H9 (cell line): Measurements from ENCODE around the gene ABR. TPM values are rescaled to one million over a fixed set of nuclear protein-coding genes. Genes with fewer than 3 reads are reported as not detected.

ENCODE experiments used
- DNase-seq: peaks from one replicate; pipeline ENCODE4 v3.0.0-alpha.2; 2017
- H2AFZ ChIP-seq: one replicate; pipeline ENCODE4 v1.6.1; 2013; ENCODE audit warnings: mild to moderate bottlenecking, low read length, control low read depth, moderate library complexity
- H2AK5ac ChIP-seq: 2 replicates; pipeline ENCODE4 v1.6.1; 2013; ENCODE audit warnings: low read length, control low read depth, mixed read lengths; ENCODE audit not compliant: insufficient read length
- H2BK120ac ChIP-seq: one replicate; pipeline ENCODE4 v1.6.1; 2013; ENCODE audit warnings: low read depth, mild to moderate bottlenecking, low read length, control low read depth, inconsistent platforms; ENCODE audit not compliant: poor library complexity, severe bottlenecking
- H2BK12ac ChIP-seq: 2 replicates; pipeline ENCODE4 v1.6.1; 2013; ENCODE audit warnings: low read length, control low read depth, mixed read lengths, low read depth; ENCODE audit not compliant: insufficient read length
- H2BK15ac ChIP-seq: 2 replicates; pipeline ENCODE4 v1.6.1; 2013; ENCODE audit warnings: low read depth, low read length, control low read depth
- H2BK20ac ChIP-seq: one replicate; pipeline ENCODE4 v1.6.1; 2013; ENCODE audit warnings: low read depth, mild to moderate bottlenecking, low read length, control low read depth, inconsistent platforms; ENCODE audit not compliant: poor library complexity, severe bottlenecking
- H2BK5ac ChIP-seq: 2 replicates; pipeline ENCODE4 v1.6.1; 2013; ENCODE audit warnings: low read length, control low read depth, mixed read lengths; ENCODE audit not compliant: insufficient read length
- H3K14ac ChIP-seq: 2 replicates; pipeline ENCODE4 v1.6.1; 2013; ENCODE audit warnings: low read length, control low read depth; ENCODE audit not compliant: insufficient read depth
- H3K18ac ChIP-seq: 2 replicates; pipeline ENCODE4 v1.6.1; 2013; ENCODE audit warnings: low read depth, mild to moderate bottlenecking, mixed read lengths, low read length, control low read depth; ENCODE audit not compliant: insufficient read length
- H3K23ac ChIP-seq: 2 replicates; pipeline ENCODE4 v1.6.1; 2013; ENCODE audit warnings: low read length, control low read depth, mixed read lengths, low read depth; ENCODE audit not compliant: insufficient read length
- H3K23me2 ChIP-seq: 2 replicates; pipeline ENCODE4 v1.6.1; 2013; ENCODE audit warnings: low read depth, mild to moderate bottlenecking, mixed read lengths, low read length, control low read depth; ENCODE audit not compliant: insufficient read length, poor library complexity, severe bottlenecking
- H3K27ac ChIP-seq: 2 replicates; pipeline ENCODE4 v1.5.1; 2013; ENCODE audit warnings: low read length, control low read depth, mixed read lengths, low read depth; ENCODE audit not compliant: insufficient read length
- H3K27me3 ChIP-seq: 2 replicates; pipeline ENCODE4 v1.6.1; 2013; ENCODE audit warnings: low read length, control low read depth, inconsistent platforms; ENCODE audit not compliant: insufficient read depth
- H3K4ac ChIP-seq: 2 replicates; pipeline ENCODE4 v1.6.1; 2013; ENCODE audit warnings: low read depth, mild to moderate bottlenecking, control low read depth, inconsistent platforms, low read length, moderate library complexity
- H3K4me1 ChIP-seq: 2 replicates; pipeline ENCODE4 v1.6.1; 2013; ENCODE audit warnings: low read length, control low read depth, inconsistent platforms; ENCODE audit not compliant: insufficient read depth
- H3K4me2 ChIP-seq: 2 replicates; pipeline ENCODE4 v1.6.1; 2013; ENCODE audit warnings: low read length, control low read depth, mixed read lengths; ENCODE audit not compliant: insufficient read length, insufficient read depth
- H3K56ac ChIP-seq: 2 replicates; pipeline ENCODE4 v1.6.1; 2013; ENCODE audit warnings: low read depth, mild to moderate bottlenecking, mixed read lengths, low read length, control low read depth; ENCODE audit not compliant: insufficient read length
- H3K79me1 ChIP-seq: 2 replicates; pipeline ENCODE4 v1.6.1; 2013; ENCODE audit warnings: low read depth, mild to moderate bottlenecking, moderate library complexity, low read length, control low read depth, inconsistent platforms; ENCODE audit not compliant: insufficient read depth, poor library complexity, severe bottlenecking
- H3K79me2 ChIP-seq: 2 replicates; pipeline ENCODE4 v1.6.1; 2013; ENCODE audit warnings: low read length, control low read depth, inconsistent platforms; ENCODE audit not compliant: insufficient read depth
- H3K9ac ChIP-seq: 2 replicates; pipeline ENCODE4 v1.6.1; 2013; ENCODE audit warnings: low read length, control low read depth, mixed read lengths; ENCODE audit not compliant: insufficient read length; ENCODE audit errors: extremely low read depth
- H3K9me3 ChIP-seq: one replicate; pipeline ENCODE4 v1.6.1; 2013; ENCODE audit warnings: low read depth, low read length, inconsistent platforms; ENCODE audit not compliant: control insufficient read depth
- H3T11ph ChIP-seq: one replicate; pipeline ENCODE4 v1.6.1; 2013; ENCODE audit warnings: mild to moderate bottlenecking, low read length, control low read depth, inconsistent platforms
- H4K20me1 ChIP-seq: one replicate; pipeline ENCODE4 v1.6.1; 2013; ENCODE audit not compliant: control insufficient read depth, insufficient read length, insufficient read depth
- H4K5ac ChIP-seq: 2 replicates; pipeline ENCODE4 v1.6.1; 2013; ENCODE audit warnings: low read depth, mild to moderate bottlenecking, mixed read lengths, low read length, control low read depth; ENCODE audit not compliant: insufficient read length
- H4K8ac ChIP-seq: replicated peaks from 2 replicates; pipeline ENCODE4 v1.6.1; 2013; ENCODE audit warnings: low read length, control low read depth, mixed read lengths, low read depth; ENCODE audit not compliant: insufficient read length
- H4K91ac ChIP-seq: 2 replicates; pipeline ENCODE4 v1.6.1; 2013; ENCODE audit warnings: low read depth, mild to moderate bottlenecking, moderate library complexity, mixed read lengths, low read length, control low read depth; ENCODE audit not compliant: insufficient read length
- H3K27ac Mint-ChIP-seq, 3 experiments: 2 replicates in 2 of 3; 3 replicates in 1 of 3; pipeline ENCODE4 v1.8.0; 2020 to 2021; ENCODE audit warnings: mixed read lengths in 3 of 3, mild to moderate bottlenecking in 1 of 3, moderate library complexity in 1 of 3
- H3K27me3 Mint-ChIP-seq: 2 replicates; pipeline ENCODE4 v1.8.0; 2021; ENCODE audit warnings: low read depth, mild to moderate bottlenecking, moderate library complexity, mixed read lengths
- H3K36me3 Mint-ChIP-seq, 3 experiments: 2 replicates in 2 of 3; 3 replicates in 1 of 3; pipeline ENCODE4 v1.8.0; 2020 to 2021; ENCODE audit warnings: low read depth in 3 of 3, mixed read lengths in 3 of 3; ENCODE audit not compliant: insufficient read depth in 1 of 3
- H3K4me1 Mint-ChIP-seq, 2 experiments: 2 replicates each; pipeline ENCODE4 v1.8.0; 2020; ENCODE audit warnings: mixed read lengths in 2 of 2
- H3K4me3 Mint-ChIP-seq, 2 experiments: 2 replicates in 1 of 2; 3 replicates in 1 of 2; pipeline ENCODE4 v1.8.0; 2020 to 2021; ENCODE audit warnings: mild to moderate bottlenecking in 2 of 2, mixed read lengths in 2 of 2, moderate library complexity in 1 of 2
- H3K9me3 Mint-ChIP-seq, 2 experiments: 2 replicates in 1 of 2; 3 replicates in 1 of 2; pipeline ENCODE4 v1.8.0; 2020; ENCODE audit warnings: mild to moderate bottlenecking in 2 of 2, mixed read lengths in 2 of 2, moderate library complexity in 1 of 2
- WGBS: extraction: QIAGEN DNeasy Blood & Tissue Kit; methylation state at CpG from one replicate; pipeline ENCODE4 v1.1.7; 2013; ENCODE audit warnings: missing lambda C conversion rate, low lambda C conversion rate, mixed read lengths; ENCODE audit not compliant: insufficient read length; ENCODE audit errors: extremely low coverage; 5-methylcytosine and 5-hydroxymethylcytosine counted together
- total RNA-seq: library from RNA; stranded (reverse); gene quantifications from 2 replicates; pipeline ENCODE4 v1.2.1, GENCODE V29; 2021
- TF ChIP-seq, protein P1 (sequence below): fragments of 200-600 bp; sonication (generic); conservative IDR thresholded peaks from 3 replicates; pipeline ENCODE4 v1.8.0; 2021; ENCODE audit warnings: antibody characterized with exemption, mild to moderate bottlenecking

ABR gene
- total RNA-seq, 1 experiment from 2014 or later: 34.7 TPM

DNA sequence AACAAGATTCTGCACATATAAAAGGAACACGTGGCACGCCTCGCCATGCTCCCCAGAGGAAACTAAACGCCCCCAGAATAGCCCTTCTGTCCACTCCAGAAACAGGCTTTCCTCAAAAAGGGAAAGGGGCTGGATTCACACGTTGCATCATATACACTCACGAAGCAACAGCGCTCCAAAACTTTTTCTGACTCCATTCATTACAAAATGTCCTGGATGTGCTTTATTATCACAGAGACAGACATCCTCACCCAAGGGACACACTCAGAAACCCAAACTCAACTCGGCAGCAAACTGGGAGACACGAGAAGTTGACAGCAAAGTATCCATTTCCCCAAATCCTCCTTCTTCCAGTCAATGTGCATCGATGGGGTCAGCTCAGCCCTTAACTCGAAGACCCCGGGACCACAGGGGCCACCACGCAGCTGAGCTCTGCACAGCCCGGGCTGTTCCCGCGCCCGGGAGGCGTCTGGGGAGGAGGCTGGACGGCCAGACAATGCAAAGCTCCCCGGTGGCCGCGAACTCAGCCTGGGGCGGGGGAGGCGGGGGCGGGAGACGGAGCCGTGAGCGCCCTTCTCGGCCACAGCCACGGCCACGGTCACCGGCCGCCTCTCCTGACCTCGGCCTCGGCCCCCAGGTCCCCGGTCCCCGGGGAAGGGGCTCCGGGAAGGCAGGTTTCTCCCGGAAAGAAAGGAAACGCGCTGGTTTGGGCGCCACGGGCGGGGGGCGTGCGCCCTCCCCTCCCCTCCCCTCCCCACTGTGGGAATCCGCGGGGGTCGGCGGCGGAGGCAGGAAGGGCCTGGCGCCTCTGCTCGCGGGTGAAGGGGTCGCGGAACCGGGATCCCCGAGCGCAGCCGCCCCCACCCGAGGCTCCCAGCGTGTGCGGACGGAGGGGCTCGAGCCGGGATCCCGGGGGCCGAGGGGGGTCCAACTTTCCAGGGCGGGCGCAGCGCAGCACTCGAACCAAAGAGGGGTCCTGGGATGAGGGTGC lies 201.4 kb downstream of the ABR start:
- H3K79me1 ChIP-seq: no peaks in the 10 kb centered on the region
- no peak overlapping the region for H3K4ac ChIP-seq
- no peaks in the 10 kb centered on the region for H3K9me3 ChIP-seq
- Mint-ChIP-seq H3K27me3 (no peaks in the 10 kb centered on the region), H3K4me1 (peaks cover 41 to 42% of the 10 kb centered on the region in 2 experiments), H3K9me3 (no peaks in the 10 kb centered on the region; a peak in 1 of 5 replicates), H3K27ac (peak overlapping the region; percentile 41 to 50 (median 47); a peak in 4 of 7 replicates), H3K36me3 (peaks cover 4 to 6% (median 5%) of the 10 kb centered on the region in 3 experiments; a peak in 6 of 7 replicates), H3K4me3 (peak overlapping the region; percentile 79 to 93)
- H3K23ac ChIP-seq: no peak overlapping the region
- no peak overlapping the region for H2BK5ac ChIP-seq
- WGBS: no CpG with 5 or more reads among the region's 72 CpGs
- H3K9ac ChIP-seq: peak overlapping the region; percentile 73
- no peak overlapping the region for H2BK20ac ChIP-seq
- H4K5ac ChIP-seq: no peak overlapping the region
- no peaks in the 10 kb centered on the region for H4K20me1 ChIP-seq
- no peak overlapping the region for H2BK12ac ChIP-seq
- peaks cover 11% of the 10 kb centered on the region for H3K4me1 ChIP-seq
- peak overlapping the region; percentile 53 for H3K18ac ChIP-seq
- H4K91ac ChIP-seq: no peak overlapping the region
- H2BK15ac ChIP-seq: no peak overlapping the region
- no peak overlapping the region for H2AFZ ChIP-seq
- H3K4me2 ChIP-seq: peak overlapping the region; percentile 83
- H3K27ac ChIP-seq: no peak overlapping the region
- H3K79me2 ChIP-seq: peaks cover 25% of the 10 kb centered on the region
- no peak overlapping the region for H3K56ac ChIP-seq
- H2AK5ac ChIP-seq: no peak overlapping the region
- H3K23me2 ChIP-seq: peaks cover 18% of the 10 kb centered on the region
- no peak for DNase-seq
- no peak overlapping the region for H4K8ac ChIP-seq
- H3K27me3 ChIP-seq: no peaks in the 10 kb centered on the region
- peak overlapping the region; percentile 19 for H2BK120ac ChIP-seq
- peak overlapping the region; percentile 84 for H3K14ac ChIP-seq
- TF ChIP-seq, protein P1, sequence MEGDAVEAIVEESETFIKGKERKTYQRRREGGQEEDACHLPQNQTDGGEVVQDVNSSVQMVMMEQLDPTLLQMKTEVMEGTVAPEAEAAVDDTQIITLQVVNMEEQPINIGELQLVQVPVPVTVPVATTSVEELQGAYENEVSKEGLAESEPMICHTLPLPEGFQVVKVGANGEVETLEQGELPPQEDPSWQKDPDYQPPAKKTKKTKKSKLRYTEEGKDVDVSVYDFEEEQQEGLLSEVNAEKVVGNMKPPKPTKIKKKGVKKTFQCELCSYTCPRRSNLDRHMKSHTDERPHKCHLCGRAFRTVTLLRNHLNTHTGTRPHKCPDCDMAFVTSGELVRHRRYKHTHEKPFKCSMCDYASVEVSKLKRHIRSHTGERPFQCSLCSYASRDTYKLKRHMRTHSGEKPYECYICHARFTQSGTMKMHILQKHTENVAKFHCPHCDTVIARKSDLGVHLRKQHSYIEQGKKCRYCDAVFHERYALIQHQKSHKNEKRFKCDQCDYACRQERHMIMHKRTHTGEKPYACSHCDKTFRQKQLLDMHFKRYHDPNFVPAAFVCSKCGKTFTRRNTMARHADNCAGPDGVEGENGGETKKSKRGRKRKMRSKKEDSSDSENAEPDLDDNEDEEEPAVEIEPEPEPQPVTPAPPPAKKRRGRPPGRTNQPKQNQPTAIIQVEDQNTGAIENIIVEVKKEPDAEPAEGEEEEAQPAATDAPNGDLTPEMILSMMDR: no peak
- no peak overlapping the region for H3T11ph ChIP-seq
